Measurements from ENCODE around the gene SRGAP3. TPM values are rescaled to one million over a fixed set of nuclear protein-coding genes. Genes with fewer than 3 reads are reported as not detected.

The SRGAP3 gene
- total RNA-seq, 1 experiment from 2014 or later, result 0.69 TPM

- TF ChIP-seq CTCF (conservative IDR thresholded peaks at IDR 0.05; ENCODE audit: low read depth, low read length), result no peak
- no peak for TF ChIP-seq EZH2 (IDR thresholded peaks at IDR 0.05; ENCODE audit: borderline replicate concordance, low read depth, low read length, poor library complexity, severe bottlenecking)
- no TSS peak for BruUV-seq (replicated peaks)
- H3K4me3 ChIP-seq (ENCODE audit: low read depth, low read length, poor library complexity, severe bottlenecking), result no peak overlapping the region
- DNase-seq (ENCODE audit: low spot score), result no peak
- intact Hi-C loops (cut with micrococcal nuclease; ENCODE audit: unreplicated experiment), result no loop called here
- H3K27me3 ChIP-seq (replicated peaks; ENCODE audit: insufficient read depth, low read depth, low read length, poor library complexity), result no peaks in the 10 kb centered on the region
- no peaks in the 10 kb centered on the region for H3K4me1 ChIP-seq (ENCODE audit: insufficient read depth, low read length, poor library complexity, severe bottlenecking)
- CTCF ChIA-PET, result no interaction called here
- POLR2A ChIA-PET (ENCODE audit: low non-redundant PET), result no interaction called here
- no peak overlapping the region for H3K27ac ChIP-seq (ENCODE audit: low read depth, low read length, poor library complexity, severe bottlenecking)
- peaks cover 3% of the 10 kb centered on the region for H3K36me3 ChIP-seq (ENCODE audit: insufficient read depth, low read length, poor library complexity, severe bottlenecking)
- no peaks in the 10 kb centered on the region for H3K9me3 ChIP-seq (ENCODE audit: low read depth, low read length, poor library complexity, severe bottlenecking)
Measured at GRCh38 chr3:8931342-8931741, 318.1 kb downstream of the SRGAP3 start.

Other genes with a start within 250 kb of the SRGAP3 start
- 79.2 and 84.6 TPM in 2 replicates for gene THUMPD3, start 113.4 kb upstream of the SRGAP3 start, total RNA-seq (2021)
- 151 and 166 TPM in 2 replicates for gene SETD5, start 148.0 kb upstream of the SRGAP3 start, total RNA-seq (2021)

All from A673 (cell line).